ENCODE measurements around the gene EGFL7.

EGFL7 gene

GRCh38 chr9:136678624-136679023, 15.9 kb downstream of the EGFL7 start:
- no peak for TF ChIP-seq CTCF (IDR thresholded peaks at IDR 0.05; ENCODE audit: insufficient read depth, low read length, missing control alignments)
- ChIA-PET POLR2A (no interaction called here), CTCF (no interaction called here)
- DNase-seq (ENCODE audit: low read depth, low spot score) = no peak
- H3K4me3 ChIP-seq (ENCODE audit: low read depth, low read length) = no peak overlapping the region

GRCh38 chr9:136679431-136679941, 16.8 kb downstream of the EGFL7 start:
- POLR2A ChIA-PET = interaction anchor here (0.6 kb wide), 1 partner anchor 31 kb away, joined by 3 read pairs; no protein-coding TSS in a partner anchor
- no peak for DNase-seq (ENCODE audit: low read depth, low spot score)
- CTCF ChIA-PET = interaction anchor here (4.0 kb wide), 1 partner anchor 14 kb away, joined by 11 read pairs; no protein-coding TSS in a partner anchor
- no peak overlapping the region for H3K4me3 ChIP-seq (ENCODE audit: low read depth, low read length)
- TF ChIP-seq CTCF (IDR thresholded peaks at IDR 0.05; ENCODE audit: insufficient read depth, low read length, missing control alignments) = no peak

- no peak for DNase-seq (ENCODE audit: low read depth, low spot score)
- no peak for TF ChIP-seq CTCF (IDR thresholded peaks at IDR 0.05; ENCODE audit: insufficient read depth, low read length, missing control alignments)
- CTCF ChIA-PET = interaction anchor here (1.2 to 4.2 kb wide), 4 partner anchors 9 to 48 kb away, joined by 3 to 48 read pairs (median 7); no protein-coding TSS in a partner anchor
- H3K4me3 ChIP-seq (ENCODE audit: low read depth, low read length) = no peak overlapping the region
- POLR2A ChIA-PET = no interaction called here
Measured at GRCh38 chr9:136681029-136681428, 18.3 kb downstream of the EGFL7 start.

- TF ChIP-seq CTCF (IDR thresholded peaks at IDR 0.05; ENCODE audit: insufficient read depth, low read length, missing control alignments) = no peak
- no peak for DNase-seq (ENCODE audit: low read depth, low spot score)
- CTCF ChIA-PET = interaction anchor here (0.9 to 4.2 kb wide), 5 partner anchors 10 to 47 kb away, joined by 3 to 48 read pairs (median 3); no protein-coding TSS in a partner anchor
- no peak overlapping the region for H3K4me3 ChIP-seq (ENCODE audit: low read depth, low read length)
- POLR2A ChIA-PET = interaction anchor here (0.7 to 1.0 kb wide), 2 partner anchors 10 to 46 kb away, joined by 3 read pairs; no protein-coding TSS in a partner anchor
Measured at GRCh38 chr9:136681945-136682699, 19.4 kb downstream of the EGFL7 start.

GRCh38 chr9:136682710-136683109, 20.0 kb downstream of the EGFL7 start:
- POLR2A ChIA-PET = interaction anchor here (0.7 to 1.0 kb wide), 2 partner anchors 10 to 45 kb away, joined by 3 read pairs; no protein-coding TSS in a partner anchor
- no peak for TF ChIP-seq CTCF (IDR thresholded peaks at IDR 0.05; ENCODE audit: insufficient read depth, low read length, missing control alignments)
- CTCF ChIA-PET = interaction anchor here (0.9 to 4.2 kb wide), 3 partner anchors 11 to 45 kb away, joined by 3 to 48 read pairs (median 11); no protein-coding TSS in a partner anchor
- no peak for DNase-seq (ENCODE audit: low read depth, low spot score)
- H3K4me3 ChIP-seq (ENCODE audit: low read depth, low read length) = no peak overlapping the region

GRCh38 chr9:136683173-136683745, 20.5 kb downstream of the EGFL7 start:
- DNase-seq (ENCODE audit: low read depth, low spot score) = no peak
- no peak for TF ChIP-seq CTCF (IDR thresholded peaks at IDR 0.05; ENCODE audit: insufficient read depth, low read length, missing control alignments)
- ChIA-PET CTCF (interaction anchor here (4.0 to 4.2 kb wide), 2 partner anchors 11 to 17 kb away, joined by 11 to 48 read pairs; no protein-coding TSS in a partner anchor), POLR2A (no interaction called here)
- no peak overlapping the region for H3K4me3 ChIP-seq (ENCODE audit: low read depth, low read length)
